Bone marrow (tissue), 2 donors: ENCODE data around the gene CCK.

Source experiments
- DNase-seq, 2 donors: peaks; one replicate each; lab custom pipeline; 2025; lab: John Stamatoyannopoulos, UW

Gene CCK

DNA sequence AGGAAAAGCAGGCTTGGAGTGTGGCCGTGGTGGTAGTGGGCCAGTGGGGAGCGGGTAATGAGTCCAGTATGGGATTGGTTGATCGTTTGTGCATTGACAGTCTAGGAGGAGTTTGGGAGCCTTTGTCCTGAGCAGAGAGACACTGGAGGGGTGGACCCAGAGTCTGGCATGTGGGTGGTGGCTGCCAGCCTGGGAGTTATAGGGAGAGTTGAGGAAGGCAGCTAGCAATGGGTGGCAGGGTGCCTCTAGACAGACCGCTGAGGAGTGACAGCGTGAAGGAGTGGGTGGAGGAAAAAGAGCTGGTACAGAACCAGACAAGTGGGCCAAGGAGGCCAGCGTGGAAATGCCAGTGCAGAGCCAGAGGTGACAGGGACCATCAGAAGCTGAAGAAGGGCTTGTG, 1.9 kb upstream of the CCK start:
- no peak for DNase-seq

DNA sequence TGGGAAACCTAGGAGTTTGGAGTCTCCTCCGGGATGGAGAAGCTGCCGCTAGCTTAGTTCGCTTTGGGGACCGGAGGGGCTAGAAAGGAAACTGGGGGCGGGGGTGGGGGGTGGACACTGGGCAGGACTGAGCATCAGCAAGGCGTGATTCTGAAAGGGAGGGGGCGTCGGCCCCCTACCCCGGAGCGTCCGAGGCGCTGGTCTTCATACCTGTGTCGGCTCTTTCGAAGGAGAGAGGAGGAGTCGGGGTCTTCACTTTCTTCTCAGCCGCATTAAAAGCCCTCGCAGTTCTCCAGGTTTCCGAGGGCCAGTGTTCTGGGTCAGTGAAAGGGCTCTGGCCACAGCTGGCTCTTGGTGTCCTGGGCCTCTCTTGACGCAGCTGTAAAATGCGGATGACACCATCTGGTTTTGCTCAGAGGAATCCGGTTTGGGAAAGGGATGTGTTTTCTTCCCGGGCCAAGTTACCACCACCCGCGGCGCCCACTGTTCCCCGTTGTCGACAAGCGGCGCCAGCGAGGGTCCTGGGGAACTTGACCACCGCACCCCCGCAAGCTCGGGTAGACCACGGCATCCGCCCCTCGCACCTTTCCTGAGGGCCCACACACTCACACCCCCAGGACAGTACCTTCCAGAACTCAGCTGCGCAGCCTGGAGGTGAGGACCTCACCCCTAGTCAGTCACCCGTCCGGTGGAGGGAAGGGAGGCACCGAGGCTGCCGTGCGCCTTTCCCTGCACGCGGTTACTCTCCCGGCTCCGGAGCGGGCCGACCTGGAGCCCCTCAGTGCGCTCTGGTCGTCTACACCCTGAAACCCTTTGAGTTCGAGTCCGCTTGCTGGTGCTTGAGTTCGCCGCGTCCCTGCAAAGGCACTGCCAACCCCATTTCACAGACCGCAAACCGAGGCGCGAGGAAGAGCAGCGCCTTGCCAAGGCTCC, 660 bp downstream of the CCK start:
- DNase-seq, result no peak

DNA sequence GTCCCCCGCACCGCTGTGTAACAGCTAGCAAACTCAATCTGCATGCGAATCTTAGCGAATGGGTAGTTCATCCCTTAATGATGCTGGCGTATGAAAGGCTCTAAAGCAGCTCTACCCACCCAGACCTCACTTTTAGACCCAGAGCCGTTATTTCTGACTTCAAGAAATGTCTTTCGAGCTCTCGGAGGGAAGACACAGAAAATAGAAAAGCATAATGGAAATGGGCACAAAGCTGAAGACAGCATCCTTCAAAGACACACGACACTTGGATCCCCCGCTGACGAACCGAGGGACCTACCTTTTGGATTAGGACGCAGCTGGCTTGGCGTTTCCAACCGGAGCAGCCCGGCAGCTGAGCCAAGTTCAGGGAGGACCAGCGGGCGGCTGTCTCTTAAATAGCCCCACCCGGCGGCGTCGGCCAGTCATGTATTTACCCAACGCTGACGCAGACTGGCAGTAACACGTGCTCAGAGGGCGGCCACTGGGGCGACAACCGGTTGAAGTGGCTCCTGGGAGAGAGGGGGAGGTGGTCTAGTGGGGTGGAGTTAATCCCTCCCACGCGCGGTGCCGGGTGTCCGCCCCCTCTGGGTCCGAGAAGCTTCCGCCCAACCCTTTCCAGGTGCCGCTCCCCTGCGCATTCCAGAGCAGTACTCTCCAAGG, 1.5 kb downstream of the CCK start:
- DNase-seq, result no peak

GRCh38 chr3:42263354-42264346, 2.3 kb downstream of the CCK start:
- DNase-seq, result no peak

DNA sequence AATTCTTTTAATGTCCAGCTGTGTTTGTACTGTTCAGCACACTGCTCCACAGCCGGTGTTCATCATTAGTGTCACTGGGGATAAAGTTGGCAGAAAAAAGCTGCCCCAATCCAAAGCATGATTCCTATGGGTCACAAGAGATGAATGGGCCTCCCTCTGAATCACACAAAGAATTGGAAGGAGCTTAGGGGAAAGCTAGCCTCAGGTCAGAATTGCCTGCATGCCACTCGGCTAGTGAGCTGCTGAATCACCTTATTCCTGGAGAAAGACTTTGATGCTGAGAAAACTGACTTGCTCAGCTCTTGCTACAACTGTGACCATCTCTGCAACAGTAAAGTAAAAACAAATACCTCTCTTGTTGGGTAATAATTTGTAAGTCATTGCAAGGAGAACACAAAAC, 3.5 kb downstream of the CCK start:
- DNase-seq, result no peak

- DNase-seq, result no peak
These were observed 9.0 kb downstream of the CCK start for GRCh38 chr3:42257007-42257406.

DNA sequence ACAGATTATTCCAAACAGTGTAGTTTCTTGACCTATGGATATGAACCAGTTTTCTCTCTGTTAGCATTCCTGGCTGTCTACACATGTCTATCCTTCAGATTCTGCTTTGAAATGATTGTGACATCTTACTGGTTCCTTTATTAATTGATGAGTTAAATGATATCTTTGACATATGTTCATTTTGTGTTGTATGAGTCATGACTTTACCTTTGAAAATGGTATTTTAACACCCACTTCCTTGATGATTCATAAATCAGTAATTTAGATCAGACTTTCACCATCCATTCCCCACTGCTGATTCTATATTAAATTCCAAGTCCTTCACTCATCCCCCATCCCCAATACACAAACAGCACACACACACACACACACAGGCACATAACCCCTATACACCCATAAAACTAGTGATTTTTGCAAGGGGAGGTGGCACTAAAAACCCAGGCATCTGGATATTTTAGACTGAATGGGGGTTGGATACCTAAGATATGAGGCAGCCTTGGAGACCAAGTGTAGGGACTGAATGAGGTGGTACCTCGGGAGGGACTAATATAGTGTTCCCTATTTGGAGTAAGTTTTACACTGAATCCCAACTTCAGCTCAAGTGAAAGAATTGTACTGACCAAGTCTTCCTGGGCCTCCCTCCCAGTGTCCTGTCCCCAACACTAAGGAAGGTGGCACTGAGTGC, 9.7 kb downstream of the CCK start:
- no peak for DNase-seq

- no peak for DNase-seq
These were observed 11.4 kb downstream of the CCK start for GRCh38 chr3:42254566-42254965.

DNA sequence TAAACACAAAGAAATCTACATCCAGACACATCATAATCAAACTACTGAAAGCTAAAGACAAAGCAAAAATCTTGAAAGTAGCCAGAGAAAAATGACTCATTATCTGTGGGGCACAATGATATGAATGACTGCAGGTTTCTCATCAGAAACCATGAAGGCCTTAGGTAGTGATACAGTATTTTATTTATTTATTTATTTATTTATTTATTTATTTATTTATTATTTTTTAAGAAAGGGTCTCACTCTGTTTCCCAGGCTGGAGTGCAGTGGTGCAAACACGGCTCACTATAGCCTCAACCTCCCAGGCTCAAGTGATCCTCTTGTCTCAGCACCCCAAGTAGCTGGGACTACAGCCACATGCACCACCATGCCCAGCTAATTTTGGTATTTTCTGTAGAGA, 15.2 kb downstream of the CCK start:
- DNase-seq, result no peak

GRCh38 chr3:42247576-42248027, 18.4 kb downstream of the CCK start:
- peak in 1 of 2 donors; percentile 61 for DNase-seq

DNA sequence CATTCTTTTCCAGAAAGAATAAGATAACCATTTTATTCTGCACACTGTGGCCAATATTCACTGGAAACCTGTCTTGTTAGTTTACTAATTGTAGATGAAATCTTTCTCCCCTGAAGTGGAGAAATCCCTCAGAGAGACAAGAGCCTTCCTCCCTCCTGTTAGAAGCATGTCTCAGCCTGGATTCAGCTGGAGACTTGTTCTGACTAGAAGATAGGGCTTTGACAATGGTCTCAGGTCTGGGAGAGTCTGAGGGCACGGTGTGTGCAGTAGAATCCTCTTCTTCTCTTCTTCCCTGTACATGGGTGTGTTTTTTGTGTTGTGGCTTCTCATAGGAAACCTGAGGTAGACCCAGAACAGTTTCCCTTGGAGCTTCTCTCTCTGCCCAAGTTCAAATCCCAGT, 19.9 kb downstream of the CCK start:
- no peak for DNase-seq

DNA sequence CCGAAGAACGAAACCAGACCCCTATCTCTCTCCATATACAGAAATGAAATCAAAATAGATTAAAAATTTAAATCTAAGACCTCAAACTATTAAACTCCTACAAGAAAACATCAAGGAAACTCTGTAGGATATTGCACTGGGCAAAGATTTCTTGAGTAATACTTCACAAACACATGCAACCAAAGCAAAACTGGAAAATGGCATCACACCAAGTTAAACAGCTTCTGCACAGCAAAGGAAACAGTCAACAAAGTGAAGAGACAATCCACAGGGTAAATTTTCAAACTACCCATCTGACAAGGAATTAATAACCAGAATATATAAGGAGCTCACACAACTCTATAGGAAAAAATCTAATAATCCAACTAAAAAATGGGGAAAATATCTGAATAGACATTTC, 29.4 kb downstream of the CCK start:
- DNase-seq, result no peak

DNA sequence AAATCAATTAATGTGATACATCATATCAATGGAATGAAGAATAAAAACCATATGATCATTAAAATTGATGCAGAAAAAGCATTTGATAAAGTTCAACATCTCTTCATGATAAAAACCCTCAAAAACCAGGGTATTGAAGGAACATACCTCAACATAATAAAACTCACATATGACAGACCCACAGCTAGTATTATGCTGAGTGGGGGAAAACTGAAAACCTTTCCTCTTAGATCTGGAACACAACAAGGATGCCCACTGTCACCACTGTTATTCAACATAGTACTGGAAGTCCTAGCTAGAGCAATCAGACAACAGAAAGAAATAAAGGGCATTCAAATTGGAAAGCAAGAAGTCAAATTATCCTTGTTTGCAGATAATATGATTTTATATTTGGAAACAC, 30.5 kb downstream of the CCK start:
- no peak for DNase-seq

DNA sequence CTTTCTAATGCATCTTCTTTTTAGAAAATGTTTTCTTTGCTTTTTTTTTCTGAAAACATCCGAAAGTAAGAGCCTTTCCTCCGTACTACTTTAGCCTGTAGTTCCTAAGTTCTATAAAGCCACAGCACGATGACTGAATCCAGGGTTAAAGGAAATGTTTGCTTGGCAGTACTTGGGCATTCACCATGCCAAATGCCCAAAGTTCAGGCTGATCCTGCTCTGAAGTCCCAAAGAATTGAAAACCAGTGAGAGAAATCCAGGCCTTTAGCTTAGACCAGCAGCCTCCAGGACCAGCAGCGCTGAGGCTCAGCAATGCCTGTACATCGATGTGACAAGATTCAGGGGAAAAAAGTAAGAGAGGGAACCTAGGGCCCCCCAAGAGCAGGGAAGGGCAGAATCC, 35.1 kb downstream of the CCK start:
- DNase-seq, result no peak

- no peak for DNase-seq
These were observed 35.9 kb downstream of the CCK start for GRCh38 chr3:42229942-42230688.

- DNase-seq, result no peak
These were observed 36.6 kb downstream of the CCK start for GRCh38 chr3:42229266-42229941.

GRCh38 chr3:42228796-42229195, 37.2 kb downstream of the CCK start:
- DNase-seq, result no peak

DNA sequence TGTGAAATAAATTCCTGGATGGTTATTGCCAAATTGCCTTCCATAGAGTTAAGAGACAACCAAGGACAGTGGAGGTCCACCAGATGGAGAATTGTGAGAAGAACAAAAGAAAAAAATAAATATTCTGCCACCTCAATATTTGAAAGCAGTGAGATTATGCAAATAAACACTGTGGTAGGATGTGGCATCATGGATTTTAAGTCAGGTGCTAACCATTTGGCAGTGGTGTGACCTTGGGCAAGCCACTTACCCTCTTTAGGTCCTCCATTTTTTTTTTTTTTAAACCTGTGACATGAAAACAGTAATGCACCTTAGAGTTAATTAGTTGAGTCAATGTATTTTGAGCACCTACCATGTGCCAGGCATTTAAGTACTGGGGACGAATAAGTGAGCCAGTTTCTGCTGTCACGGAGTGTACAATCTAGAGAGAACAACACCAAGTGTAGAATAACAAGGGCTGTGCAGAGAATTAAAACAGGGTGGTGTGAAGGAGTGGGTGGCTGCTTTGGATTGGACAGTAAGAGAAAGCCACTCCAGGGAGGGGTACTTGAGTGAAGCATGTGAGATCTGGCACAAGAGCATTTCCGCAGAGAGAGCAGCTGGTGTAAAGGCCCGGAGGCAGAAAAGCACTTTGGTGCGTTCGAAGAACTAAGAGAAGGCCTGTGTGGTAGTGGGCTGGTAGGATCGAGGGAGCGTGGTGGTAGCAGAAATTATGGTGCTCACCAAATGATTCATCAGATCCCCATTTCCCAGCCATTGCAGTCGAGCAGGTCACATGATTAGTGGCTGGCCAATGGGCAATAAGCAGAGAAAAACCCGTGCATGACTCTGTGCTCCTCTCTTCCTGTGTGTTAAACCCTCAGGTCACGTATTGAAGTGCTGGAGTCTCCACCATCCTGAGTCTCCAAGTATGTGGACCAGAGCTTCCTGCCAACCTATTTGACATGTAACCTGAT, 39.2 kb downstream of the CCK start:
- no peak for DNase-seq
